Neural progenitor cell (in vitro differentiated cells): ENCODE data around the gene RGMA.

Experiments
- CTCF ChIP-seq: fragments of 200-600 bp; sonication (generic); IDR thresholded peaks from 2 replicates; pipeline ENCODE4 v1.5.1; 2017; ENCODE audit warnings: antibody characterized with exemption, mild to moderate bottlenecking
- EZH2 ChIP-seq: fragments of 200-600 bp; sonication (generic); IDR thresholded peaks from 2 replicates; pipeline ENCODE4 v1.6.1; 2017; ENCODE audit warnings: antibody characterized with exemption, mild to moderate bottlenecking, moderate library complexity
- EZH2phosphoT487 ChIP-seq: fragments of 200-600 bp; sonication (generic); IDR thresholded peaks from 2 replicates; pipeline ENCODE4 v1.6.1; 2017; ENCODE audit warnings: antibody characterized with exemption

GRCh38 chr15:93107646-93108045 lies 18.6 kb upstream of the RGMA start:
- TF ChIP-seq CTCF = no peak
- no peak for TF ChIP-seq EZH2phosphoT487
- TF ChIP-seq EZH2 = no peak
